A673 (cell line): ENCODE data around the gene CDKAL1.

ENCODE experiments used
- CTCF ChIP-seq: fragments of 300-800, 200-600 bp; sonication (generic); conservative IDR thresholded peaks from 2 replicates; pipeline ENCODE4 v1.5.1; 2017; ENCODE audit warnings: low read depth, mild to moderate bottlenecking, antibody characterized with exemption, low read length, moderate library complexity, mixed read lengths
- EZH2 ChIP-seq: fragments of 200-600 bp; sonication (generic); IDR thresholded peaks from 2 replicates; pipeline ENCODE4 v1.6.1; 2017; ENCODE audit warnings: borderline replicate concordance, low read depth, mild to moderate bottlenecking, mixed read lengths, antibody characterized with exemption, low read length; ENCODE audit not compliant: poor library complexity, severe bottlenecking

GRCh38 chr6:20630136-20630535 lies 95.9 kb downstream of the CDKAL1 start:
- TF ChIP-seq CTCF (no peak), EZH2 (no peak)
